Lower leg skin (tissue), 4 donors: ENCODE results near the gene SMC1B. TPM values are rescaled to one million over a fixed set of nuclear protein-coding genes. Genes with fewer than 3 reads are reported as not detected.

Experiments
- DNase-seq, 2 donors: peaks; one replicate each; pipeline ENCODE4 v3.0.0-alpha.2; 2019; ENCODE audit warnings: low spot score in 2 of 2
- H3K4me3 ChIP-seq: fragments of 200-600 bp; sonication (generic); 2 replicates; pipeline ENCODE4 v1.5.1; 2017; ENCODE audit warnings: mild to moderate bottlenecking, low read depth; ENCODE audit not compliant: poor library complexity, severe bottlenecking
- POLR2A ChIP-seq, 2 donors: fragments of 450-650 bp; IDR thresholded peaks; one replicate each; pipeline ENCODE4 v1.6.1; 2016 to 2017; ENCODE audit warnings: antibody characterized with exemption in 2 of 2, mild to moderate bottlenecking in 1 of 2, moderate library complexity in 1 of 2
- WGBS, 2 donors: methylation state at CpG; one replicate each; pipeline ENCODE4 v1.1.5; 2018; 5-methylcytosine and 5-hydroxymethylcytosine counted together
- intact Hi-C: fragments of 100-400 bp; cut with DNase I; formaldehyde crosslinking; loops from one replicate; pipeline ENCODE4 v1.15.0; 2023; ENCODE audit warnings: low total_unique reads
- total RNA-seq, 4 donors: library from RNA; depleted of rRNA; stranded (reverse); fragments of >200 nt; gene quantifications; one replicate each; pipeline ENCODE4 v1.1.0, GENCODE V29; 2016
- TF ChIP-seq, protein P1 (sequence below), 3 donors: fragments of 450-650 bp; IDR thresholded peaks; one replicate each; pipeline ENCODE4 v1.5.1; 2016; ENCODE audit warnings: antibody characterized with exemption in 3 of 3, mild to moderate bottlenecking in 3 of 3, moderate library complexity in 2 of 3

Gene SMC1B
- total RNA-seq, 4 donors from 2014 or later: not detected

DNA sequence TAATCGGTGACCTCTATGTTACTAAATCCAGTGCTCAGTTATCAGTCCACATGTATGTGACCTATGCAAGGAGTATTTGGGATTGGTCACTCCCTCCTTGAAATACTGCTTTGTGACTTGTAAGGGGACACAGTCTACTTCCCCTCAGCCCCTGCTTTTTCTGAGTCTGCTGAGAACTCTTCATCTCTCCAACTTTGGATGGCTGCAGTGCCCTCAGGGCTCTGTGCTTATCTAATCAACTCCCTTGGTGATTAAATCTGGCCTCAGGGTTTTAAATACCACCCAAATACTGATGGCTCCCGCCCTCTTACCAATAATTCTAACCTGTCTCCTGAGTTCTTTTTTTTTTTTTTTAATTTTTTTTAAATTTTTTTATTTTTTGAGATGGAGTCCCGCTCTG lies 63.5 kb downstream of the SMC1B start:
- no peak overlapping the region for H3K4me3 ChIP-seq
- no peak for DNase-seq
- intact Hi-C loops: no loop called here
- TF ChIP-seq POLR2A (IDR thresholded peaks at IDR 0.05): no peak
- TF ChIP-seq, protein P1, sequence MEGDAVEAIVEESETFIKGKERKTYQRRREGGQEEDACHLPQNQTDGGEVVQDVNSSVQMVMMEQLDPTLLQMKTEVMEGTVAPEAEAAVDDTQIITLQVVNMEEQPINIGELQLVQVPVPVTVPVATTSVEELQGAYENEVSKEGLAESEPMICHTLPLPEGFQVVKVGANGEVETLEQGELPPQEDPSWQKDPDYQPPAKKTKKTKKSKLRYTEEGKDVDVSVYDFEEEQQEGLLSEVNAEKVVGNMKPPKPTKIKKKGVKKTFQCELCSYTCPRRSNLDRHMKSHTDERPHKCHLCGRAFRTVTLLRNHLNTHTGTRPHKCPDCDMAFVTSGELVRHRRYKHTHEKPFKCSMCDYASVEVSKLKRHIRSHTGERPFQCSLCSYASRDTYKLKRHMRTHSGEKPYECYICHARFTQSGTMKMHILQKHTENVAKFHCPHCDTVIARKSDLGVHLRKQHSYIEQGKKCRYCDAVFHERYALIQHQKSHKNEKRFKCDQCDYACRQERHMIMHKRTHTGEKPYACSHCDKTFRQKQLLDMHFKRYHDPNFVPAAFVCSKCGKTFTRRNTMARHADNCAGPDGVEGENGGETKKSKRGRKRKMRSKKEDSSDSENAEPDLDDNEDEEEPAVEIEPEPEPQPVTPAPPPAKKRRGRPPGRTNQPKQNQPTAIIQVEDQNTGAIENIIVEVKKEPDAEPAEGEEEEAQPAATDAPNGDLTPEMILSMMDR (IDR thresholded peaks at IDR 0.05): no peak
- WGBS, 2 donors: 94% methylated on average over 3 of the region's 3 CpGs

DNA sequence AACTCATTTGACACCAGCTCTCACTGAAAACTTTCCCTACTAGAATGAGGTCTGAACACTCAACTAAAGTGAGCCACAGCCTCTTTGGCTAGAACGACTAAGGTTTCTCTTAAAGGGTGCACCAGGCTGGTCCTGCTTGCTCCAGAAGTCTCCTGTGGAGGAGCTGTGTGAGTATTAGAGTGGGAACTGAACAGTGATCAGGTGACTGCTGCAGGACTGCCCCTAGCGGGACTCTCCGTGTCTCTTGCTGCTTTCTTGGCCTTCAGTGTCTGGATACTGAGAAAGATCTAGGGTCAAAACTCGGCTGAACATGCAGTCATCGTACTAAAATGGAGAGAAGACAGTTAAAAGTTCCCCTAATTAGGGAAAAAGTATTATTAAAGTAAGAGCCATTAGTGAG lies 69.1 kb downstream of the SMC1B start:
- TF ChIP-seq POLR2A (IDR thresholded peaks at IDR 0.05): no peak
- TF ChIP-seq, protein P1 (IDR thresholded peaks at IDR 0.05): no peak
- intact Hi-C loops: no loop called here
- WGBS, 2 donors: 63 to 75% methylated on average over 5 of the region's 5 CpGs
- no peak for DNase-seq
- no peak overlapping the region for H3K4me3 ChIP-seq

DNA sequence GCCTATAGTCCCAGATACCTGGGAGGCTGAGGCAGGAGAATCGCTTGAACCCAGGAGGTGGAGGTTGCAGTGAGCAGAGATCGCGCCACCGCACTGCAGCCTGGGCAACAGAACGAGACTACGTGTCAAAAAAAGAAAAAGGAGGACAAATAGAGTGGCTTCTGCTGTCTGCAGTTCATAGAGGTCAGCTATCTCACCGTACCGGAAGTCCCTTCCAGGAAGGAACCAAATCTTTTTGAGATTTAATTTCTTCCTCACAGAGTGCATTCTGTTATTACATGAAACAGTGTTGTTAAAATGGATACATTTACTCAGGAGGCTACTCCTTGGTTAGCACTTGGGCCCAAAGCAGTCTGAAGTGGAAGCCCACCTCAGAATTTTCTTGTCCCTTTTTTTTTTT lies 70.3 kb downstream of the SMC1B start:
- TF ChIP-seq, protein P1 (IDR thresholded peaks at IDR 0.05): no peak
- TF ChIP-seq POLR2A (IDR thresholded peaks at IDR 0.05): no peak

DNA sequence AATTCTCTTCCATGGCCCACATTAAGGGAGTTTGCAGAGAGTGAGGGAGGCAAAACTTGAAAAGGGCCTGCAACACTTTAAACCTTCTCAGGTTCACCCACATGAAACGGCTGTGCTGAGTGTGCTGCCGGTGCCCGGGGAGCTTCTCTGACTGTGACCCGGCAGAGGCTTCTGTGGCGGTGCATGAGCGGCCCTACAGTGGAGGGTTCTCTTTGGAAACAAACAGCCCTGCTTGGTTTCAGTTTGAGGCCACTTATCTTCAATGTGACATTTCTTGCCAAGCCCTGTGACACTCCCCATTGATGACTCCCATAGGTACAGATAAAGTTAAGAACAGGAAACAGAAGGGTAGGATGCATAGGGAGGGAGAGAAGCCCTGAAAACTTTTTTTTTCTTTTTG lies 71.9 kb downstream of the SMC1B start:
- TF ChIP-seq POLR2A (IDR thresholded peaks at IDR 0.05): no peak
- TF ChIP-seq, protein P1 (IDR thresholded peaks at IDR 0.05): no peak
- no peak for DNase-seq
- H3K4me3 ChIP-seq: no peak overlapping the region
- 80 to 81% methylated on average over 6 of the region's 6 CpGs for WGBS, 2 donors
- intact Hi-C loops: no loop called here

More for the DNA sequence above, 70.3 kb downstream of the SMC1B start:
- no peak overlapping the region for H3K4me3 ChIP-seq
- no peak for DNase-seq
- WGBS, 2 donors: 91 to 94% methylated on average over 8 of the region's 8 CpGs
- intact Hi-C loops: no loop called here

DNA sequence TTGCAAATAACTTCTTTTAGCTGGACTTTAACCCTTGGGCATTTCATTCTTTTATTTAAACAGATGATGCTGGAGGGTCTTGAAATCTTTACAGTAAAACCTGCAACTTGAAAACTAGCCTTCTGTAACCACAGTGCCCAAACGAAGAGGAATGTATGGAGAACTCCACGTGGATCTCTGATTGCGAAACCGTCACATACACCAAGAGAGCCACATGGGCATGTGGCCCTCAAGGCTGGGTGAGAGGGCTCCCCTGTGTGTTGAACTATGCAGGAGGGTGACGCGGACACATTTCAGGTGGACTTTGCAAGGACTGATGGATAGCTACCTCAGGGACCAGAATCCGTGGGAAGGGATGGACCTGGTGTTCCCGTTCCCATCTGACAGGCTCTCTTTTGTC lies 73.1 kb downstream of the SMC1B start:
- WGBS, 2 donors: 86 to 88% methylated on average over 8 of the region's 8 CpGs
- no peak for DNase-seq
- intact Hi-C loops: no loop called here
- H3K4me3 ChIP-seq: no peak overlapping the region
- TF ChIP-seq, protein P1 (IDR thresholded peaks at IDR 0.05): no peak
- TF ChIP-seq POLR2A (IDR thresholded peaks at IDR 0.05): no peak

DNA sequence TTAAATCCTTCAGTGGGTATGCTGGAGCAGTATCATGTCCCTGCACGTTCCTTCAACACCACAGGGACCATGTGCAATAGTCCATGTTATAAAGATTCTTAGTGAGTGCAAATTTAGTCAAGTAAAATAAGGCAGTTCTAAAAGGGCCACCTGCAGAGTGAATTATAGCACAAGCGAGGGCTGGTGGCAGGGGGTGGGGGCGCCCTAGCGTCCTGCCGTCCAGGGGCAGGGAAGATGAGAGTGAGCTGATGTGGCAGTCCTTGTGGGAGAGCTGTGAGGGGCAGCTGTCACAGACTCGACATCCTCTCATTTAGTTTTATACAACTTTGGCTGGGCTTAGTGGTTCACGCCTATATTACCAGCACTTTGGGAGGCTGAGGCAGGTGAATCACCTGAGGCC lies 74.6 kb downstream of the SMC1B start:
- WGBS, 2 donors: 90% methylated on average over 7 of the region's 7 CpGs
- DNase-seq: no peak
- TF ChIP-seq, protein P1 (IDR thresholded peaks at IDR 0.05): no peak
- no peak for TF ChIP-seq POLR2A (IDR thresholded peaks at IDR 0.05)
- H3K4me3 ChIP-seq: no peak overlapping the region
- intact Hi-C loops: no loop called here
